NCI-H128 (cell line): ENCODE measurements around the gene PIGU.
"Not testable (repeated sequence)": the region's sequence is repeated elsewhere in the genome, so short reads cannot be mapped to it uniquely, and the experiment has no call there.

Source experiments
- DNase-seq: peaks from one replicate; lab custom pipeline; 2025; ENCODE audit not compliant: unreplicated experiment; lab: John Stamatoyannopoulos, UW

PIGU gene

DNA sequence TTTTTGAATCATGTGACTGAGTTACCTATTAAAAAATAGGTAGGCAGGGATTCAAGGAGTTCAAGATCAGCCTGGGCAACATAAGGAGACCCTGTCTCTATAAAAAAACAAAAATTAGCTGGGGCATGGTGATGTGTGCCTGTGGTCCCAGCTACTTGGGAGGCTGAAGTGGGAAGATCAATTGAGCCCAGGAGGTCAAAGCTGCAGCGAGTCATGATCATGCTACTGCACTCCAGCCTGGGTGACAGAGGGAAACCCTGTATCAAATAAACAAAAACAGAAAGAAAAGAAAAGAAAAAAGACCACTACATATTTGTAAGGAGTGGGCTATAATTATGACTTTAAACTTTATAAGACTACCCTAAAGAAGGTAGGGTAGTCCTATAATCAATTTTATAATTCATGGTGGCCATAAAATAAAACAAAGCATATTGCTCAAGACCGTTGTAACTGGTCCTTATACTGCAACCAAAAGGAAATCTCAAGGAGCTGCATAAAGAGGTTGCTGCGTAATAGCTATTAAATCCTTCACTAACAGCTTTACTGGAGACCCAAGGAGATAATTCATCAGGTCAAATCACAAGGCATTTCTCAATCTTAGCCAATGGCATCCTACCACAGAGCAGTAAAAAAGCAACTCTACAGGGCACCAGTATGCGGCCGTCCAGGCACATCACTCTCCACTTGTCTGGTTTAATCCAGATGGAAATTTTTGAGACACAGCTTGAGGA, 13.5 kb downstream of the PIGU start:
- DNase-seq, result no peak

DNA sequence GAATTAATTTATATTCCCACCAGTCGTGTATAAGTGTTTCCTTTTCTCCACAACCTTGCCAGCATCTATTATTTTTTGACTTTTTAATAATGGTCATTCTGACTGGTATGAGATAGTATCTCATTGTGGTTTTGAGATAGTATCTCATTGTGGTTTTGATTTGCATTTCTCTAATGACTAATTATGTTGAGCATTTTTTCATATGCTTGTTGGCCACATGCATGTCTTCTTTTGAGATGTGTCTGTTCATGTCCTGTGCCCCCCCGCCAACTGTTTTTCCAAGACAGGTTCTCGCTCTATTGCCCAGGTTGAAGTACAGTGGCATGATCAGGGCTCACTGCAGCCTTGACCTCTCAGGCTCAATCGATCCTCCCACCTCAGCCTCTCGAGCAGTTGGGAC, 15.1 kb downstream of the PIGU start:
- not testable (repeated sequence) for DNase-seq

DNA sequence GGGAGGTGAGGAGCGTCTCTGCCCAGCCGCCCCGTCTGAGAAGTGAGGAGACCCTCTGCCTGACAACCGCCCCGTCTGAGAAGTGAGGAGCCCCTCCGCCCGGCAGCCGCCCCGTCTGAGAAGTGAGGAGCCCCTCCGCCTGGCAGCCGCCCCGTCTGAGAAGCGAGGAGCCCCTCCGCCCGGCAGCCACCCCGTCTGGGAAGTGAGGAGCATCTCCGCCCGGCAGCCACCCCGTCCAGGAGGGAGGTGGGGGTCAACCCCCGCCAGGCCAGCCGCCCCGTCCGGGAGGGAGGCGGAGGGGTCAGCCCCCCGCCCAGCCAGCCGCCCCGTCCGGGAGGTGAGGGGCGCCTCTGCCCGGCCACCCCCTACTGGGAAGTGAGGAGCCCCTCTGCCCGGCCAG, 18.2 kb downstream of the PIGU start:
- not testable (repeated sequence) for DNase-seq

DNA sequence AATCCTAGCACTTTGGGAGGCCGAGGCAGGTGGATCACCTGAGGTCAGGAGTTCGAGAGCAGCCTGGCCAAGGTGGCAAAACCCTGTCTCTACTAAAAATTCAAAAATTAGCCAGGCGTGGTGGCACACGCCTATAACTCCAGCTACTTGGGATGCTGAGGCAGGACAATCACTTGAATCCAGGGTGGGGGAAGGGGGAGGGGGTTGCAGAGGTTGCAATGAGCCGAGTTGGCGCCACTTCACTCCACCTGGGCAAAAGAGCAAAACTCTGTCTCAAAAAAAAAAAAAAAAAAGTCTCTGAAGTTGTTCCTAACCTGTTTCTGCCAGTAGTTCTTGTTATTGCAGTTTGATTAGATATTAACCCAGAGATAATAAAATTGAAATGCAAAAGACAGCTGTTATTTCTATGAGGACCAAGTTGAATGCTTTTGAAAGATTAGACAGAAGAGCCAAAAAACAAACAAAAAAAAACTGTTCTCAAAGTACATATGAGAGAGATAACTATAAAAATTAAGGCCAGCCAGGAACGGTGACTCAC, 22.6 kb downstream of the PIGU start:
- DNase-seq, result no peak

DNA sequence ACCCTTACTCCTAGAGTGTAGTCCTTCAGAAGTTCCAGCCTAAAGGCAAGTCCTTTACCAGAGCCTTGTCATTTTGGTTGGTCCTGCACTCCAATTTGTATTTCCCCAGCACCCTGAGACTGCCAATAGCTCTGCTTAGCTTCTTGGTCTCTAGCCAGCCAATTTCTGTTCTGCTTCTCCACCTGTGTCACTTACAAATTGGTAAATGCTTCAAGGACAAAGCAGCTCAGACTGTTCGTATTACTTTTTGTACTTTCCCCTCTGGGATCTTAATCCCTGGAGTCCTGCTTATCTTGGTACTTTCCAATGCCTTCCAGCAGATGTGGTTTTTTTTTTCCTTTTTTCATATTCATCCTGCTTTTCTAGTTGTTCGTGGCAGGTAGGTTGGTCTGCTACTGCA, 25.7 kb downstream of the PIGU start:
- no peak for DNase-seq

DNA sequence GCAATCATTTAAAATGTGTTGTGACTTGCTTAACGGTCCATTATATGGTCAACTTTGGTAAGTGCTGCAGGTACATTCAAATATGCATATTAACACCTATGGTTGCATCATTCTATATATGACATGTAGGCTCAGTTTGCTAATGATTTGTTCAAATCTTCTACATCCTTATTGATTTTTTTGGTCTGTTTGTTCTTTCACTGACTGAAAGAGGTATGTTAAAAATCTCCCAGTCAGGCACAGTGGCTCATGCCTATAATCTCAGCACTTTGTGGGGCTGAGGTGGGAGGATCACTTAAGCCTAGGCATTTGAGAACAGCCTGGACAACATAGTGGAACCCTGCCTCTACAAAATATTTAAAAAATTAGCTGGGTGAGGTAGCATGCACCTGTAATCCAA, 29.2 kb downstream of the PIGU start:
- no peak for DNase-seq

DNA sequence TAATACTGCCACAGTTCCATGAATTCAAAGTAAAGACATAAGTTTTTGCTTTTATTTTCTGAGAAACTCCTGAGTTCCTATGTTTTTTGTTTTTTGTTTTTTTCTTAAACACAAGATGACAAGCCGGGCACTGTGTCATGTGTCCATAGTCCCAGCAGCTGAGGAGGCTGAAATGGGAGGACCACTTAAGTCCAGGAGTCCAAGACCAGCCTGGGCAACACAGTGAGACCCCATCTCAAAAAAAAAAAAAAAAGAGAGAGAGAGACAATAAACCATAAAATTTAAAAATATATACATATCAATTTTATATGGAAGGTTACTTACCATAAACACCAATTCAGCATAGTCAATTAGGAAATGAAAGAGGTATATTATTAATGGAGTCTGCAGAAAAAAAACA, 31.9 kb downstream of the PIGU start:
- DNase-seq, result no peak

DNA sequence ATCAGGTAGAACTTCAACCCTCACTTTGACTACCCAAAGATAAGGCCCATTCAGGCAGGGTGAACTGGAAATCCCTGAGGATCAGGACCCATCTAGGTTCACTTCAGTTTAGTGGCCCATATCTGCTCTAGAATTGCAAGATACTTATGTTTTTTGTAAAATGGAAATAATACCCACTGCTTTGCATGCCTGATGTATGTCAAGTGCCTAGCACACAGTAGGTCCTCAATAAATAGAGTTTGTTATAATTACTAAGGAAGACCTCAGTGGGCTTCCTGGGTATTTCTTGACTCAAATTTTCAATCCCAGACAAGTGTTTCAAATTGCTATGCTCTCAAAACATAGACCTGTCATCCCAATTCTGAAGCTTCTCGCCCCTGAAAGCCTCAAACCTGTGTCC, 32.5 kb downstream of the PIGU start:
- no peak for DNase-seq

DNA sequence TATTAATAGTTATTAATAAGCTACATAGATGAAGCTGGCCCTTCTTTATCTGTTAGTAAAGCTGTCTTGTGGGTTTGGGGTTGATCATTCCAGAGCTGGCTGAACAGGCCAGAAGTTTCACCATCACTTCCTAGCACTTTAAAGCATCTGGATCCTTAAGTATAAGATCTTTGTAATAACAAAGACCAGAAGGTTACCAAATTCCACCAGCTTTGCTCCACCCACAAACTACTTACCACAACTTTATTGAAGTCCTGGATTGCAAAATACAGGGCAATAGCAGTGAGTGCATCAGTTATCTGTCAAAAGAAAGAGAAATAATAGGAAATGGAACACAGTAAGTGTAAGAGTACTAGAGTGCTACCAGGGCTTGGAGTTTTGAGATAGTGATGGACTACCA, 33.0 kb downstream of the PIGU start:
- DNase-seq, result no peak

DNA sequence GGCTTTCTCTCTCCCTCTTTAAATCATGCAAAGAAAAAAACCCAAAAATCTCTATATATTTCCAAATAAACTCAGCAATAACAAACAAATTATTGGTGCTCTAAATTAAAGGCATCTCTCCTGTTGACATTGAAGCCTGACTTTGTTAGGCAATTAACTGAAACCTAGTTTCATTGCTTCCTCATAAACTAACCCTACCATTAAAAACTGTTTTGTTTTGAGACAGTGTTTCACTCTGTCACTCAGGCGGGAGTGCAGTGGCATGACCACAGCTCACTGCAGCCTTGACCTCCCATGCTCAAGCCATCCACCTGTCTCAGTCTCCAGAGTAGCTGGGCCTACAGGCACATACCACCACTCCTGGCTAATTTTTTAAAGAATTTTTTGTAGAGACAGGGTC, 34.9 kb downstream of the PIGU start:
- DNase-seq, result no peak

DNA sequence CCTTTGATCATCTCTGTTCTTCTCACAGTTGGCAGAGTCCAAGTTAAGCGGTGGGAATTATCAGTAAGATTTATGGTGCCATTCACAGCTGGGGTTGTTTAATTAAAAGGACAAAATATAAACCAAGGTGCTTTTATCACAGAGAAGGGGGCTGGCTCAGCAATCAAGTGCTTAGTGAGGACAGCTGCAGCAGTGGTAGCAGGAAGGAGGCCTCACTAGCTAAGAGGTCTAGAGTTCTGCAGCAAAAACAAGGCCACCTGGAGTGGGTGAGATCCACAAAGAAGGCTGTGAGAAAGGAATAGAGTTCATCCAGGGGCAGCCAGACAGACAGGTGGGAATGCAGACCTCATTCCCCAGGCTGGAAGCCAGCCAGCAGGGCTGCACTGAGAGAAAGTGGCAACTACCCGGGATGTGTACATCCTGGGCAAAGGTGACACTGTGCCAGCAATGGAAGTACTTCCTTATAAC, 37.1 kb downstream of the PIGU start:
- peak; percentile 69 for DNase-seq

DNA sequence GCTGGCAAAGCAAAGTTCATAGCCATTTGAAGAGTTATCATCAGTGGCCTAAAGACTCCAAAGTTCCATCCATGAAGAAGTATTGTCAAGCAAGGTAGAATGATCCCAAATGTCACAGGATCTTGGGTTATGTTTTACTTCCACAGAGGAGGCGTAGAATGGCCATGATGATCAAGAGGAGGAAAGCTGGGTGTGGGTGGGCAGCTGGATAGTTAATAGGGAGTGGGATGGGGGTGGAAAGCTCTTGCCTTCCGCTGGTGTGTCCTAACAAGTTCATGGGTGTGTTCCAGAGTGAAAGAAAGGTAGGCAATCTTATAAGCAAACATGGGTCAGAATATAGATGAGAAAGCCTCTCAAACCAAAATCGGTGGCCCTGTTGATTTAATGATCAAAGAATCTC, 38.4 kb downstream of the PIGU start:
- DNase-seq, result no peak

DNA sequence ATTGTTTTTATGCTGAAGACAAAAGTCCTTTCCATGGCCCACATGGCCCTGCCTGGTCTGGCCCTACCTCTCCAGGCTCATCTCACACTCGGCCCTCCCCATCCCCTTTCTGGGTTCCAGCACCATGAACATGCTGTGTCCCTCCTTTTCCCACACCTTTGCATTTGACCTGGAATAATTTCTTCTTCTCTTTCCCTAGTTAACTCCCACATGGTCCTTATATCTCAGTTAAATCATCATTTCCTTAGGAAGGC, 38.9 kb downstream of the PIGU start:
- DNase-seq, result no peak

DNA sequence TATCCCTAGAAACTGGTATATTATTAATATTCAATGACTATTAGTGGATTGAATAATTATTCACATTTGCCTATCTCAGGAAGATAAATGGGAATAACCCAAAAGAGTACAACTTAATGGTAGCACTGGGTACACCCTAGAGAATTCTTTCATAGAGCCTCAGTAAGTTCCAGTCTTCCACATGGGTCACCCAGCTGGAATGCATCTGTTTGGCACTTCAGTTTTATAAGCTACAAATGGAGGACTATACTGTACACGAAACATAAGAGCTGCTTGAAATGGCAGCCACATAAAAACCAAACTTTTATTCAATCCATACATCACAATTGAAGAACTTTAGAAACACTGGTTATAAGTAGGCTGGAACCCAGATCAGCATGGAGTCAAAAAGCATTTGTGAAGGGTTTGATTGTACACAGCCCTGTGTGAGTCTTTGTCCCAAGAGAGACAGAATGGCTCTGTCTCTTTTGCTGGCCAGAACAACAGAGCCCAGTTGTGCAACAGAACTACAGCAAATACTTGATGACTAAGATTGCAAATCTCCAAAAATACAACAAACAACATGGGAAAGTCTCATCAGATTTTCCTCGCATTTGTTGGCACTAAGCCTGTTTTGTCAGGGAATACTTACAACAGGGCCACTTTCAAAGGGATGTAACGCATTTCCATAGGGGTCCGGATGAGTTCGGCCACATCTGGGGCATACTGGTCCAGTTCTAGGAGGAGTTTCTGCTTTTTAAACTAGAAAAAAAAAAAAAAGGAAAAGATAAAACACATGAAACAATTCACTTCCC, 39.5 kb downstream of the PIGU start:
- DNase-seq, result no peak

DNA sequence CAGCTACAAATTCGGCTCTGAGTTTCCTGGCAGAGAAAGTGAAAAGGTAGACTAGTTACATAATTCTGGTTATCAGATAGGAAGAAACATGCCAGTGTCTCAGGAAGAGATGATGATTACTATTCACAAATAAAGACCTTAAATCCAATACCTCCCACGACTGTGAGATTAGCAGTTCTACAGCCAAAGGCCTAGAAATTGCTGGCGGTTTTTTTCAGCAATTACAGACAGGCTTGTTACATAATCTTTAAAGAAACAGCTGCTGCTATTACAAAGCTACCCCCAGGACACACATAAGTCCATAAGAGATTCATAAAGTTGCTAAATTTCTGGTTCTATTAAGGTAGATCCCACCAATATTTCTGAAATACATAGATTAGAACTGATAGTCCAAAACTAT, 40.2 kb downstream of the PIGU start:
- DNase-seq, result no peak

DNA sequence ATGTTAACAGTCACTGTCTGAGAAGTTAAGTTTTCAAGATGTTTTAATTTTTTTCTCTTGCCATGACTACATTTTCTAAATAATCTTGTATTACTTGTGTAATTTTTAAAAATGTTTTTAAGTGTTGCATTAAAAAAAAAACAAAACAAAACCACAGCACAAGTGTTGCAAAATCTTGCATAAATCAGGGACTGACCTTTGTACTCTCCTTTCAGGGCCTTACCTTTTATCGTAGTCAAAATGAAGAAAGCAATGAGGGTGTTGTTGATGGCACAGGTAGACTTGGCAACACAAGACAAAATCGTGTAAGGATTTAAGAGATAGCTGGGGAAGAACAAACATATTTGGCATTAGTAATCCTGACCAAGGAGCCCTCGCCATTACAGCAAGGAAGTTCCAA, 42.5 kb downstream of the PIGU start:
- no peak for DNase-seq

DNA sequence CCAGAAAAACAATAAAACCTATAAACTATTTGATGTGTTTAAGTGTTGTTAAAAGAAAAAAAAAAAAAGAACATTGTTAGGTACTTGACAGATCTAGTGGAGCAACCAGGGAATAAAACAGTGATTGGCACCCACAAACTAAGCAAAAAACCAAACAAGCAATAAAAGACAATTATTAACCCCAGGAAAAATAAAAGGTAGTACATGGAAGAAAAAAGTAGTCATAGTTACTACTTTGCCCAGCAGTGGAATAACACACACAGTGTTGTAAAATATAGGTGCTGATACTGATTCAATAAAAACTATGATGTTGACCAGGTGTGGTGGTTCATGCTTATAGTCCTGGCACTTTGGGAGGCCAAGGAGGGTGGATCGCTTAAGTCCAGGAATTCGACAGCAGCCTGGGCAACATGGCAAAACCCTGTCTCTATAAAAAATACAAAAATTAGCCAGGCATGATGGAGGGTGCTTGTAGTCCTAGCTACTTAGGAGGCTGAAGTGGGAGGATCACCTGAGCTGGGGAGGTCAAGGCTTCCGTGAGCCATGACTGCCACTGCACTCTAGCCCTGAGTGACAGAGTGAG, 43.9 kb downstream of the PIGU start:
- no peak for DNase-seq

DNA sequence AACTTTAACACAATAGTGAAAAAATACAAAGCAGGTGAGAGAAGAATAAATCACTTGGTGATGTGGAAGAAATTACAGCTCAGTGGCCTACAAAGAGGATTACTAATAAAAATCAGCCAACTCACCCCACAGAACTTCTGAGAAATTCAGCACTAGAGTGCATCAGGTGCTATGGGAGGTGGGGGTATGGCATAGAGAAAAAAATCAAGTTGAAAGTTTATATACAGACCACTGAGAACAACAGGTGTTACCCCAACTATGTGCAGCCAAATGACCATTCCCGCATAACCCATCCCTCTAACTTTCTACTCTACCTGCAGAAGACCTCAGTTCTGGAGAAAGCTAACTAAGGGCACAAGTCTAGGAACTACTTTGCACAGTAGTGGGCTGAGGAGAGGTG, 47.0 kb downstream of the PIGU start:
- no peak for DNase-seq

DNA sequence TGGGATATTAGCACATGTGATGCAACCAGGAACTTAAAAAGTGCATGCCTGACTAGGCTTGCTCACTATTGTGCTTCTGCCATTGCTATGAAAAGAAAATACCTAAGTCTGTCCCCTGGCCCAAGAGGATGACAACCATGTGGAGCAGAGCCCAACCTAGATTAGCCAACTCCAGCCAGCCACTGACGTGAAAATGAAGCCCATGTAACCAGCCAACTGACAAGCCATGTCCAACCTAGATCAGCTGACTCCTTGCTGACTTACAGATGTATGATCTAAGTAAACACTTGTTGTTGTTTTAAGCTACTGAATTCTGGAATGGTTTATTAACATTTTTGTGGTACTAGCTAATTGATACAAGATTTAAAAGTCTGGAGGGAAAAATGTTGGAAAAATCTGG, 47.5 kb downstream of the PIGU start:
- no peak for DNase-seq

DNA sequence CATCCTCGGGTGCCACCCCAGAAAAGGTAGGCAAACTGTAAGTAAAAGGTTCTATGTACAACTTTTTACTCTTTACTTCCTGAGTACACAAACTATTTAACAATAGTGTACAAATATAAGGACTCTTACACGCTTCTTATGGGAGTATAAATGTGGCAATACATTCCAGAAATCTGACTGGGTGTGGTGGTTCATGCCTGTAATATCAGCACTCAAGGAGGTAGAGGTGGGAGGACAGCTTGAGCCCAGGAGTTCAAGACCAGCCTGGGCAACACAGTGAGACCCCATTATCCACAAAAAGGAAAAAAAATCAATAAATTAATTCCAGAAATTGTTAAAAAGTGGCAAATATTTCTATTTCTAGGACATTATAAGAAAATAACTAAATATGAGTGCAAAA, 48.9 kb downstream of the PIGU start:
- DNase-seq, result no peak

DNA sequence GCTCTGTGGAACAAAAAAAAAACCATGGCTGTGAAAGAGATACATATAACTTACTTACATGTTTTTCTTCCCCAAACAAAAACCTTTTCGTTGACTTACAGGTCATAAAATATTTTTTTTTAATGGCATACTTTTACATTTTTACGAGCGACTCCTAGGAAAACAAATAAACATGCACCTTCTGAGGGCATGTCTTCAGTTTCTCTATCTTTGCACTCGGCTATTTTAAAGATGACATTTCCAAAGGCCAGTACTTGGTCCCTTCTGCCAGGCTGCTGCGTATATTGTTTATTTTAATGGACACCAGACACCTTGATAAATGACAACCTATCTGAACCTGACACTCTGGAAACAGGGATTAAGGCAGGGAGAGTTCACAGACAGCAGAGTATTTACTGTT, 49.4 kb downstream of the PIGU start:
- DNase-seq, result no peak

DNA sequence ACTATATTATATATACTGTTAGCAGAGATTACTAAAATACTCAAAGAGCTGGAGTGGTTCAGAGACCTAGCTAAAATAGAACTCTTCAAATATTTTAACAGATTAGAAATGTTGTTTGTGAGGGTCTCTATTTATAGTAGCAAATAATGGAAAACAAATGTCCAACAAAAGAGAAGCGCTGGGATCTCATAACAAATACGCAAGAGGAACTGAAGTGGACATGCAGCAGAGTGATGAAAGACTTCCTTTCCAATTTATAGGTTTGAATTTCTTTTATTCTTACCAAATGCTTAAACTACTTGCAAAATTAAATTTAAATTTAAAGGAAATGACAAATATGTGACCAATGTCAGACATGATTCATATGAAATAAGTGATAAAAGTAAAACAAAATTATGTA, 49.9 kb downstream of the PIGU start:
- DNase-seq, result no peak
